HG03039 (cell line): ENCODE measurements around the gene KDM2A.
"Not testable (repeated sequence)": the region's sequence is repeated elsewhere in the genome, so short reads cannot be mapped to it uniquely, and the experiment has no call there.

Experiments used
- ATAC-seq: cut with Tn5 transposase; IDR thresholded peaks from one replicate; pipeline ENCODE4 v1.9.1; 2021; ENCODE audit warnings: mild to moderate bottlenecking, moderate library complexity; ENCODE audit not compliant: unreplicated experiment

KDM2A gene

DNA sequence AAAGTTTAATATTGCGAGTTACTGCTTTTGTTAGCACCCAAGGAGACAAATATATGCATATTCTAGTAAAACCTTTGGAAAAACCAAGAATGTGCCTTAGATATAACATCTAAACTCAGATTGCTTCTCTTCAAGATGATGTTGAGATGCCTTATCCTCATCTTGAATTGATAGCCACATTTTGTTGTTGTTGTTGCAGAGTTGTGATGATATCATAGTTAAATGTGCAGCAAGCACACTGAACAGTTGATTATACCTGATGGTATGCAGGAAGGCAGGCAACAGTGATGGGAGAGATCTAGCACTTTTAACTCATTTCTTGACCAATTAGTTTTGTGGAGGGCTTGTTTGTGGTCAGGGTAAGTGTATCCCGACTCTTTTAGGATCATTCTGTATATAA is 48.0 kb downstream of the KDM2A start:
- ATAC-seq = no peak

DNA sequence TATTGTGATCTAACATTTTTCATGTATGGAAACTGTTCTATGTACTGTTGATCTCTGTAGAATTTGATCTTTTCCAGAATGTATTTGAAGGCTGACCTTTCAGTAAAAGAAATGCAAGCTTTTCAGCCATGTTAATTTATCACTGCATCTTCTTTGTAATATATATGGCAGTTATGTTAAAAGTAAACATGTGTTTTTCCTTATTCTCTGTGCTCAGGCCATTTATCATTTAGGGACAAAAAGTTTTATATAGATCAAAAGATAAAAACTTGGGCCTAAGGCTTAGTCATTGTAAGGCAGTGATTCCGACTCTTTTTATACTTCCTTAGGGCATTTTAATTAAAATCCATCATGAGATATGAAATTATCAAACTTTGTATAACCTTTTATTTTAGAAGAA is 48.7 kb downstream of the KDM2A start:
- no peak for ATAC-seq

DNA sequence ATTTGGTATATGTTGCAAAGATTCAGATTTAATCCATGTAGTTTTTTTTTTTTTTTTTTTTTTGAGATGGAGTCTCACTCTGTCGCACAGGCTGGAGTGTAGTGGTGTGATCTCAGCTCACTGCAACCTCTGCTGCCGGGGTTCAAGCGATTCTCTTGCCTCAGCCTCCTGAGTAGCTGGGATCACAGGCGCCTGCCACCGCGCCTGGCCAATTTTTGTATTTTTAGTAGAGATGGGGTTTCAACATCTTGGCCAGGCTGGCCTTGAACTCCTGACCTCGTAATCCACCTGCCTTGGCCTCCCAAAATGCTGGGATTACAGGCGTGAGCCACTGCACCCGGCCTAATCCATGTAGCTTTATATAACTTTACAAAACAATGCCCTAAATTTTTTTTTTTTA is 49.8 kb downstream of the KDM2A start:
- not testable (repeated sequence) for ATAC-seq

DNA sequence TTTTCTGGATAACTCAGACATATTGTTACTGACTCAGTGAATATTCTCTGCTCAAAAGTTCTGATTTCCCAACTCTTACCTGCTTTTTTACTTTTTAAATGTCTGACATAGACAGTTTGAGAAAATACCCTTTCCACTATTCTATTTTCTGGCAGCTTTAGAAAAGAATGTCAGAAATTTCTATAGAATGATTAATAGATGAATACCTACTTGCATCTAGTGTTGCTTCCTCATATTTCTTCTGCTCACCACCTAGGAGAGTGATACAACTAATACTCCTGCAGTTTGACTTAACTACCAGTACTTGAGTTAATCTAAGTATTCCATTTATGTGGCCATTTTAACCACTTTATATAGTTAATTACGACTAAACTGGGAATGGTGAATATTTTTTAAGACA is 55.2 kb downstream of the KDM2A start:
- ATAC-seq = no peak

DNA sequence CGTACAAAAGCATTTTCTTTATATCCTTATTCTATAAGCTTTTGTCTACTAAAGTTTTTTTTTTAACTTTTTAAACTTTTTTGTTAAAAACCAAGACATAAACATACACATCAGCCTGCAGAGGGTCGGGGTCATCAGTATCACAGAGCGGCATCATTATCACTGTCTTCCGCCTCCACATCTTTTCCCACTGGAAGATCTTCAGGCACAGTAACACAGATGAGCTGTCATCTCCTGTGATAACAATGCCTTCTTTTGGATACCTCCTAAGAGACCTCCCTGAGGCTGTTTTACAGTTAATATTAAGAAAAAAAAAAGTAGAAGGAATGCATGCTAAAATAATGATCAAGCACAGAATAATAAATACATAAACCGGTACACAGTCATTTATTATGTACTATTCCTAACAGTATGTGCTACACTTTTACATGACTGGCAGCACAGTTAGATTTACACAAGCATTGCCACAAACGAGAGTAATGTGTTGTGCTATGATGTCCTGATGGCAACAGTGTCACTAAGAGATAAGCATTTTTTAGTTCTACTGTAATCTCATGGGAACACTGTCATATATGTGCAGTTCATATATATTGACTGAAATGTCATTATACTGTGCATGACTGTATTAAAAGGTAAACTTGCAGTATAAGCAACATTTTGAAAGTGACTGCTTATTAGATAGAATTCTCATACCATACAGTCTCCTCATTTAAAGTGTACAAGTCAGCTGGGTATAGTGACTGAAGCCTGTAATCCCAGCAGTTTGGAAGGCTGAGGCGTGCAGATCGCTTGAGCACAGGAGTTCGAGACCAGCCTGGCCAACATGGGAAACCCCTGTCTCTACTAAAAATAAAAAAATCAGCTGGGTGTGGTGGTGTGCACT is 58.6 kb downstream of the KDM2A start:
- no peak for ATAC-seq

DNA sequence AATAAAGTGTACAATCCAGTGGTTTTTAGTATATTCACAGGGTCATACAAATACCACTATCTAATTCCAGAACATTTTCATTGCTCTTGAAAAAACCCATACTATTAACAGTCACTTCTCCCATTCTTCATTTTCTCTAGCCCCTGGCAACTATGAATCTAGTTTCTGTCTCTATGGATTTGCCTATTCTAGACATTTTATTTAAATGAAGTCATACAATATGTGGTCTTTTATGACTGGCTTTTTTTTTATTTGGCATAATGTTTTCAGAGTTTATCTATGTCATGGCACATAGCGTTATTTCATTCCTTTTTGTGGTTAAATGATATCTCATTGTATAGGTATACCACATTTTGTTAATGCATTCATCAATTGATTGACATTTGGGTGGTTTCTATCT is 59.4 kb downstream of the KDM2A start:
- no peak for ATAC-seq

DNA sequence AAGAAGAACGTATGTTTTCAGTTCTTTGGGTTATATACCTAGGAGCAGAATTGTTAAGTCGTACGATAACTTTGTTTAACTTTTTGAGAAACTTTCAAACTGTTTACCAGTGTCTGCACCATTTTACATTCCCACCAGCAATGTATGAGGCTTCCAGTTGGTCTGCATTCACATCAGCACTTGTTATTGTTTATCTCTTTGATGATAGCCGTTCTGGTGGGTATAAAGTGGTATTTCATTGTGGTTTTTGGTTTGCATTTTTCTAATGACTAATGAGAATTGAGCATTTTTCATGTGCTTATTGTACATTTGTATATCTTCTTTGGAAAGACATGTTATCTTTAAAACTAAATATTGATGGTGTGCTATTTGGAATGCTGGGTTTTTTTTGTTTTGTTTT is 59.8 kb downstream of the KDM2A start:
- no peak for ATAC-seq

DNA sequence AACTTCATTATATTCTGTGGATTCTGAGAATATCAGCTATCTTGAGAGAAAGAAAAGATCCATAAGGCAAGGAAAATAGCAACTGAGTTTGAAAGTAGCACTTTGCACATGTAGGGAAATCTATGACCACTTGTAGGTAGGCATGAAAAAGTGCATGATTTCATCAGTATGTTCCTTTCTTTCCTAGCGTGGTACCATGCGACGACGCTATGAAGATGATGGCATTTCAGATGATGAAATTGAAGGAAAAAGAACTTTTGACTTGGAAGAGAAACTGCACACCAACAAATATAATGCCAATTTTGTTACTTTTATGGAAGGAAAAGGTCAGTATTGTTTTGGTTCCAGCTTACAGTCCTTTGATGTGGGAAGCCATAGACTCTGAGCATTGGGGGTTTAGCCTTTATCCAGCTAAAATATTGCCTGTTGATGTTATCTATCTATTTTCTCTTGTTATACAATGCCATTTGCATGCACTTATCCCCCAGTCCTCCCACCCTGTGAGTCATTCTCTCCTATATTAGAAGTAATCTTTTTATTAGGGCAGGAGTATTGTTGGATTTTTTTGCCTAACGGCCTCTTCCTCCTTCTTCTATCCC is 60.9 kb downstream of the KDM2A start:
- no peak for ATAC-seq

DNA sequence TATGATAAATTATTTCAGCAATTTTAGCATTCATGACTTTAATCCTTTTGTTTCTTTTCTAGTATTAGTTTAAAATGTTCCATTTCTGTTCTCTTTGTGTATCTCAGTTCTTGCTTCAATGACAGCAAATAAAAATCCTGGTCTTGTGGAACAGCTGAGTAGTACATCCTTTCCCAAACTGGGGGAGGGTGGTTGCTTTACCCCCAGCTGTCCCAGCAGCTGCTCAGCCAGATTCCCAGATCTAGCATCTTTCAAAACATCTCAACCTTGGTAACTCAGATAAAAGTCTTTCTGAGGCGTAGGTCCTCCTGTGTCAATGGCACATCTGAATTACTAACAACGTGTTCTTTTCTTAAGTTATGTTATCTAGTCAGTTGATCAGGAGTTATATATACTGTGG is 75.0 kb downstream of the KDM2A start:
- no peak for ATAC-seq

DNA sequence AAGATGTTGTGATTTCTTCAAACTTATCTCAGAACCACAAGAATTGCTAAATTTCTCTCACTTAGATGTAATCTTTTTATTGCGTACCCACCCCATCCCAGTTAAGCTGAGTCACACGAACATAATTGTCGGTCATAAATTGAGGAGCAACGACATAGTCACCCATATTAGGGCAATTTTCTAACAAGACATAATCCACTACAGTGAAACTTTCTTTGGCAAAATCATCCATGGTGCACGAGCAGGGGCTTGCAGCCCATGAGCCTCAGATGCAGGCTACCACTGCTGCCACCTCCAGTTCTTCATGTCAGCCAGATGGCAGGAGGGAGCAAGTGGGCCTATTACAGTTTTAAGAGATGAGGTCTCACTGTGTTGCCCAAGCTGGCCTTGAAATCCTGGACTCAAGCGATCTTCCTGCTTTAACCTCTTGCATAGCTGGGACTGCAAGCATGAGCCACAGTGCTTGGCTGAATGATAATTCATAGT is 77.0 kb downstream of the KDM2A start:
- no peak for ATAC-seq

DNA sequence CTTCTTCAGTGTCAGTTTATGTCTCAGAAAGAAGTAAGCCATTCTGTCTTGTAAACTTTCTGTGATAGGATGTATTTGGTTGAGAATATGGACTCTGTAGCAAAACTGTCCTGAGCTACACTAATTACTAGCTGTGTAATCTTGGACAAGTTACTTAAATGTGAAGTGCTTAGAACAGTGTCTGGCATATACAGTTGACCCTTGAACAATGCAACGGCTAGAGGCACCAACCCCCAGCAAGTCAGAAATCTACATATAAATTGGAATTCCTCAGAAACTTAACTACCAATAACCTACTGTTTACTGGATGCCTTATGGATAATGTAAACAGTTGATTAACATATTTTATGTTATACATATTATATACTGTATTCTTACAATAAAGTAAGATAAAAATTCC is 78.5 kb downstream of the KDM2A start:
- no peak for ATAC-seq

DNA sequence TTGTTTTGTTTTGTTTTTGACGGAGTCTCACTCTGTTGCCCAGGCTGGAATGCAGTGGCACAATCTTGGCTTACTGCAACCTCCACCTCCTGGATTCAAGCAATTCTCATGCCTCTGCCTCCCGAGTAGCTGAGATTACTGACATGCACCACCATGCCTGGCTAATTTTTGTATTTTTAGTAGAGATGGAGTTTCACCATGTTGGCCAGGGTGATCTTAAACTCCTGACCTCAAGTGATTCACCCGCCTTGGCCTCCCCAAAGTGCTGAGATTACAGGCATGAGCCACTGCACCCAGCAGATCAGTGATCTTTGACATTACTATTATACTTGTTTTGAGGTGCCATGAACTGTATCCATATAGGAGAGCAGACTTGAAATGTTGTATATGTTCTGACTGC is 79.7 kb downstream of the KDM2A start:
- ATAC-seq = not testable (repeated sequence)

DNA sequence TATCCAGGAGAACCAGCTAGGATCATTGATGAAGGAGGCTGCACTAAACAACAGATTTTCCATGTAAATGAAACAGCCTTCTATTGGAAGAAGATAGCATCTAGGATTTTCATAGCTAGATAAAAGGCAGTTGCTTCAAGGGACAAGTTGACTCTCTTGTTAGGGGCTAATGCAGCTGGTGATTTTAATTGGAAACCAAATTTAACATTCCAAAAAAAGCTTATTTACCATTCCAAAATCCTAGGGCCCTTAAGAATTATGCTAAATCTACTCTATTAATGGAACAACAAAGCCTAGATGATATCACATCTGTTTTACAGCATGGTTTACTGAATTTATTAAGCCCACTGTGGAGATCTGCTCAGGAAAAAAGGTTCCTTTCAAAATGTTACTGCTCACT is 80.7 kb downstream of the KDM2A start:
- no peak for ATAC-seq

DNA sequence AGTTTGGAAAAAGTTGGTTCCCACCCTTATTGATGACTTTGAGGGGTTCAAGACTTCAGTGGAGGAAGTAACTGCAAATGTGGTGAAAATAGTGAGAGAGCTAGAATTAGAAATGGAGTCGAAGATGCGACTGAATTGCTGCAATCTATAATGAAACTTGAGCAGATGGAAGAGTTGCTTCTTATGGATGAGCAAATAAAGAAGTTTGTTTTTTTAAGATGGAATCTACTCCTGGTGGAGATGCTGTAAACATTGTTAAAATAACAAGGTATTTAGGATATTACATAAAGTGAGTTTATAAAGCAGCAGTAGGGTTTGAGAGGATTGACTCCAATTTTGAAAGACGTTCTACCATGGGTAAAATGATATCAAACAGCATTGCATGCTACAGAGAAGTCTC is 83.0 kb downstream of the KDM2A start:
- ATAC-seq = no peak

DNA sequence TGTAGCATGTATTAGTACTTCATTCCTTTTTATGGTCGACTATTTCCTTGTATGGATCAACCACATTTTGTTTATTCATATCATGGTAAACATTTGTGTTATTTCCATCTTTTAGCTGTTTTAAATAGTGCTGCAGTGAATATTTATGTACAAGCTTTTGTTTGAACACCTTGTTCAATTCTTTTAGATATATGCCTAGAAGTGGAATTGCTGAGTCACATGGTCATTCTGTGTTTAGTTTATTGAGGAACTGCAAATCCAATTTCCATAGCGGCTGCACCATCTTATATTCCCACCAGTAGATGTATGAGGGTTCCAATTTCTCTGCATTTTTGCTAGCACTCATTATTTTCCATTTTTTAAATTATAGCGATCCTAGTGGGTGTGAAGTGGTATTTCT is 85.8 kb downstream of the KDM2A start:
- no peak for ATAC-seq

DNA sequence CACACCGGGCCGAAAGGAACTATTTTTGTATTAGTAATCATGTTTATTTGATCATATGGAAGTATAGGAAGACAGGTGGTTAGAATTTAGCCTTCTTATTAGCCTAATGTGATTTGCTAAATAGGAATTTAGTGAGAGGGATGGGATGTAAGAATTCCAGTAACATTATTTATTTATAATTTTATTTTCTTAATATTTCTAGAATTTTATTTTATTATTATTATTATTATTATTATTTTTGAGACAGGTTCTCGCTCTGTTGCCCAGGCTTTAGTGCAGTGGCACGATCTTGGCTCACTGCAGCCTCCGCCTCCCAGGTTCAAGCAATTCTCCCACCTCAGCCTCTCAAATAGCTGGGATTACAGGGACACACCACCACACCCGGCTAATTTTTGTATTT is 90.2 kb downstream of the KDM2A start:
- ATAC-seq = not testable (repeated sequence)

DNA sequence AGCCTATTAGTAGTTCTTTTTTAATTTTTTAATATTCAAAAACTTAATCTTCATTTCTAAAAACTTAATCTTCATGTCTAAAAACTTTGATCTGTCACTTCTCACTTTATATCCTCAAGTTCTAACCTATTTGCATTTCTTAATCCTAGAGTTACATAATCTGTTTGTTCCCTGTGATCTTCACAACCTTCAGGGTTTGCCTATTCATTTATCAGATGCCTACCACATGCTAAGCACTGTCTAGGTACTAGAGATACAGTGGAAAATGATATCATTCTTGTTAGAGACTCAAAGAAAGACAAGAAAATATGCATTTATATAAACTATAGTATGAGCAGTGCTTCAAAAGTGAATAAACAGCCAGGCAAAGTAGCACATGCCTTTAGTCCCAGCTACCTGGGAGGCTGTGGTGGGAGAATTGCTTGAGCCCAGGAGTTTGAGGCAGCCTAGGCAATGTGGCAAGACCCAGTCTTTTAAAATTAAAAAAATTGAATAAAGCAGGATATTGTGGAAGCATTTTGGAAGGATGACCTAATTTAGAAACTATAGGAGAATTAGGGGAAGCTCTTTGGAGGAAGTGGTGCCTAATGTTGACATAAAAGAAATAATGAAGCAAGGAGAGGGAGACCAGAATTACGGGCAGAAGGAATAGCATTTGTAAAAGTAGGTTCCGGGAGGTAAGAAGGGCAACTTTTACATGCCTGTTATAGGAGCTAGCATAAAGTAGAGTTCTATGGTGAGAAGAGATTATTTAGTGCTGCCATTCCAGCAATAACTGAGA is 92.8 kb downstream of the KDM2A start:
- ATAC-seq = no peak

DNA sequence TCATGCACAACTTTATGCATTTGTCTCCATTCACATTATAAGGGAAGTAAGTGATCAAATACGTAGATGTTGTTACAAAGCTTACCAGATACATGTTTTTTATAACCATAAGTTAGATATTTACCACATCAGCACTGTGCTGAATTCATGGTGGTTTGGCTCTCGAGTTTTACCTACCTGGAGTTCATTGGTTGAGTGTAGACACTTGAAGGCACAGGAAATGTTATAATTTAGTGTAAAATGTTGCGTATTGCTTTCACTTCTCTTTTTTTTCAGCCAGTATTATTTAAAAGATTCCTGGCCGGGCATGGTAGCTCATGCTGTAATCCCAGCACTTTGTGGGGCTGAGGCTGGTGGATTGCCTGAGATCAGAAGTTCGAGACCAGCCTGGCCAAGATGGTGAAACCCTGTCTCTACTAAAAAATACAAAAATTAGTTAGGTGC is 94.1 kb downstream of the KDM2A start:
- ATAC-seq = no peak

DNA sequence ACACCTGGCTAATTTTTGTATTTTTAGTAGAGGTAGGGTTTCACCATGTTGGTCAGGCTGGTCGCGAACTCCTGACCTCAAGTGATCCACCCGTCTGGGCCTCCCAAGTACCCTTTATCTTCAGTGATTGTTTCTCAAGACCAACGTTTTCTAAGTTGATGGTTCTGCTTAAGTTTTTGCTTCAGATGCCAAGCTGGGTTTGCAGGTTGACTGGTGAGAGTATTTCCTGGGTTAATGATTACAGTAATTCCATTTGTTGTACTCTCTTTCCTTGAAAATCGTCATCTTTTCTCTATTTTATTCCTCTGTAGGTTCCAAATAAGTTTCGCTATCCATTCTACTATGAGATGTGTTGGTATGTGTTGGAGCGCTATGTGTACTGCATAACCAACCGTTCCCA is 108.7 kb downstream of the KDM2A start:
- no peak for ATAC-seq

DNA sequence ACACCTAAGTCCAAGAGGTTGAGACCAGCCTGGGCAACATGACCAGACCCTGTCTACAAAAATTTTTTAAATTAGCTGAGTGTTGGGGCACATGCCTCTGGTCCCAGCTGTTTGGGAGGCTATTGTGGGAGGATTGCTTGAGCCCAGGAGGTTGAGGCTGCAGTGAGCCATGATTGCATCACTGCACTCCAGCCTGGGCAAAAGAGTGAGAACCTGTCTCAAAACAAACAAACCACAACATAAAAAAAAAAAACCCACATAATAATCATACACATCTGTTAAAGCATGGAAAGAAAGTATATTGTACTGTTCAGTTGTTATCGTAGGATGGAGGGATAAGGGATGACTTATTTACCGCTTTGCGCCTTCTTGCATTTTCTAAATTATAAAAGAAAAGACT is 111.3 kb downstream of the KDM2A start:
- no peak for ATAC-seq

DNA sequence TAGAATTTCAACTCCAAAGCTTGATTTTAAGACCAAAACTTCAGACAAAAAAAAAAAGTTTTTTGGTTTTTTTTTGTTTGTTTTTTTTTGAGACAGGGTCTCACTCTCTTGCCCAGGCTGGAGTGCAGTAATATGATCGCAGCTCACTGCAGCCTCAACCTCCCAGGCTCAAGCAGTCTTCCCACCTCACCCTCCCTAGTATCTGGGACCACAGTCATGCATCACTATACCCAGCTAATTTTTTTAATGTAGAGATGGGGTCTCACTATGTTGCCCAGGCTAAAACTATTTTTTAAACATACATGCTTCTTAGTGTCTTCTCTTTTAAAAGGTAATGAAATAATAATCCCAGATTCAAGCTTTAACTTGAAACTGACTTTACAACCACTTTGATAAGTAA is 111.8 kb downstream of the KDM2A start:
- ATAC-seq = no peak
